Fibroblast of the aortic adventitia (primary cell): Measurements from ENCODE around the gene PEX14. TPM values are rescaled to one million over a fixed set of nuclear protein-coding genes. Genes with fewer than 3 reads are reported as not detected.

Experiments
- DNase-seq: peaks from one replicate; pipeline ENCODE4 v3.0.0-alpha.2; 2010; ENCODE audit warnings: low read depth
- H3K4me3 ChIP-seq: 2 replicates; pipeline ENCODE4 v1.5.1; 2011; ENCODE audit warnings: low read depth, mild to moderate bottlenecking, control low read depth, low read length, moderate library complexity
- total RNA-seq: library from RNA; depleted of rRNA; stranded (reverse); fragments of >200 nt; gene quantifications from 2 replicates; pipeline ENCODE4 v1.2.3, GENCODE V29; 2012; ENCODE audit warnings: low replicate concordance
- TF ChIP-seq, protein P1 (sequence below): IDR thresholded peaks from 2 replicates; pipeline ENCODE4 v1.5.1; 2011; ENCODE audit warnings: mild to moderate bottlenecking, low read length, control low read depth, inconsistent platforms; ENCODE audit not compliant: insufficient read depth

The PEX14 gene
- total RNA-seq, 1 donor = 12.2 TPM

GRCh38 chr1:10646347-10646861 lies 171.7 kb downstream of the PEX14 start:
- peak; percentile 51 for DNase-seq
- H3K4me3 ChIP-seq = no peak overlapping the region
- TF ChIP-seq, protein P1, sequence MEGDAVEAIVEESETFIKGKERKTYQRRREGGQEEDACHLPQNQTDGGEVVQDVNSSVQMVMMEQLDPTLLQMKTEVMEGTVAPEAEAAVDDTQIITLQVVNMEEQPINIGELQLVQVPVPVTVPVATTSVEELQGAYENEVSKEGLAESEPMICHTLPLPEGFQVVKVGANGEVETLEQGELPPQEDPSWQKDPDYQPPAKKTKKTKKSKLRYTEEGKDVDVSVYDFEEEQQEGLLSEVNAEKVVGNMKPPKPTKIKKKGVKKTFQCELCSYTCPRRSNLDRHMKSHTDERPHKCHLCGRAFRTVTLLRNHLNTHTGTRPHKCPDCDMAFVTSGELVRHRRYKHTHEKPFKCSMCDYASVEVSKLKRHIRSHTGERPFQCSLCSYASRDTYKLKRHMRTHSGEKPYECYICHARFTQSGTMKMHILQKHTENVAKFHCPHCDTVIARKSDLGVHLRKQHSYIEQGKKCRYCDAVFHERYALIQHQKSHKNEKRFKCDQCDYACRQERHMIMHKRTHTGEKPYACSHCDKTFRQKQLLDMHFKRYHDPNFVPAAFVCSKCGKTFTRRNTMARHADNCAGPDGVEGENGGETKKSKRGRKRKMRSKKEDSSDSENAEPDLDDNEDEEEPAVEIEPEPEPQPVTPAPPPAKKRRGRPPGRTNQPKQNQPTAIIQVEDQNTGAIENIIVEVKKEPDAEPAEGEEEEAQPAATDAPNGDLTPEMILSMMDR = no peak

GRCh38 chr1:10647414-10648170 lies 172.8 kb downstream of the PEX14 start:
- no peak overlapping the region for H3K4me3 ChIP-seq
- no peak for DNase-seq
- TF ChIP-seq, protein P1 = no peak

- TF ChIP-seq, protein P1 = no peak
- no peak overlapping the region for H3K4me3 ChIP-seq
- DNase-seq = no peak
Measured at GRCh38 chr1:10648689-10649516, 174.2 kb downstream of the PEX14 start.

GRCh38 chr1:10649517-10650201 lies 174.9 kb downstream of the PEX14 start:
- no peak overlapping the region for H3K4me3 ChIP-seq
- DNase-seq = no peak
- TF ChIP-seq, protein P1 = no peak

DNA sequence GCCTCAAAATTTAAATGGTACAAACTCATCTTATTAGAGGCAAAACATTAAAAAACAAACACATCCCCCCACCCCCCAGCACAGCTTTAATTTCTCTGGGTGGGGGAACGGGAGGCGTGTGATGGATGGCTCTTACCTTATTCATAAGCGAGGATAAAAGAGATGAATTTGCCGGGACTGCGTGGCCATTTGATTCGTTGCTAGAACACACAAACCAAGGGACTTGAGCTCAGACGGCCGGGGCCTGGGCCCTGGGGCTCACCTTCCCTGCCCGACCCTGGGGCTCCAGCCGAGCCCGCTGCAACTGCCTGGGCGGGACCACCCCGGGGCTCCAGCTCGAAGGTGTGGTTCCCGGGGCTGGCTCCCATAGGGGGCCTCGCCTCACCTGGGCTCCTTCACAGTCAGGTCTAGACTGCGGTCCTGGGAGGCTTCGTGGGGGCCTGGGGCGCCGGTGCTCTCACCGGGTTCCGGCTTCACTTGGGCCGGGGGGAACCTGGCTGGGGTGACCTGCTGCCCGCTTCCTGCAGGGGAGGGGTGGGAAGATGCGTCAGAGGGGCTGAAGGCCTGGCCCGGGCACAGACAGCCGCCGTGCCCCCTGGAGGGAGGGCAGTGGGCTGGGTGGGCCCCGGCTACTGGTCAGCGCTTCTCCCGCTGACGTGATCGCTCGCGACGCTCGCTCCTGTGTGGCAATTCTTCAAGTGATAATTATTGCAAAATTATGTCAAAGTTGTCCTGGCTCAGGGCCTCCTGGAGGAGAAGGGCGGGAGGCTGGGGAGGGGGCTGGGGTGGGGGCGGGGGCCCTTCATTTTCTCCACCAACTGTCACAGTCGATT lies 176.0 kb downstream of the PEX14 start:
- TF ChIP-seq, protein P1 = no peak
- H3K4me3 ChIP-seq = no peak overlapping the region
- no peak for DNase-seq

- H3K4me3 ChIP-seq = no peak overlapping the region
- TF ChIP-seq, protein P1 = no peak
- no peak for DNase-seq
Measured at GRCh38 chr1:10651389-10651766, 176.6 kb downstream of the PEX14 start.
